Colonic mucosa (tissue), 4 donors: ENCODE results near the gene GRM5. TPM values are rescaled to one million over a fixed set of nuclear protein-coding genes. Genes with fewer than 3 reads are reported as not detected.

Experiments used
- DNase-seq: peaks from one replicate; pipeline ENCODE4 v3.0.0-alpha.2; 2020
- H3K27ac ChIP-seq: fragments of 200-600 bp; one replicate; pipeline ENCODE4 v1.8.0; 2021
- H3K27me3 ChIP-seq: fragments of 200-600 bp; one replicate; pipeline ENCODE4 v1.8.0; 2021
- H3K36me3 ChIP-seq: fragments of 200-600 bp; one replicate; pipeline ENCODE4 v1.8.0; 2021
- H3K4me1 ChIP-seq: fragments of 200-600 bp; one replicate; pipeline ENCODE4 v1.8.0; 2021; ENCODE audit warnings: mild to moderate bottlenecking
- H3K4me3 ChIP-seq: fragments of 200-600 bp; one replicate; pipeline ENCODE4 v1.8.0; 2021
- H3K9ac ChIP-seq, 2 donors: one replicate each; pipeline ENCODE4 v1.7.0; 2013; ENCODE audit warnings: control low read depth in 2 of 2, low read depth in 2 of 2, low read length in 2 of 2
- H3K9me3 ChIP-seq: fragments of 200-600 bp; one replicate; pipeline ENCODE4 v1.8.0; 2021
- CTCF ChIP-seq: fragments of 200-600 bp; IDR thresholded peaks from one replicate; pipeline ENCODE4 v1.8.0; 2022; ENCODE audit warnings: antibody characterized with exemption, mild to moderate bottlenecking
- intact Hi-C: fragments of 100-400 bp; cut with DNase I; formaldehyde crosslinking; loops from one replicate; pipeline ENCODE4 v1.14.1; 2022
- total RNA-seq, 2 donors: library from RNA; stranded (reverse); fragmentation: NEBNext Ultra II Directional in 1 of 2; extraction: Animal tissue kit (Norgen Biotek cat#: 25700) in 1 of 2; gene quantifications; one replicate each; pipeline ENCODE4 v1.2.1, GENCODE V29; 2021
- donor health status: healthy.
- donor health status: DM: no; HTN: no; CAD: no.
- donor health status: DM: no; HTN: no; CAD: no.

Gene GRM5
- total RNA-seq, 2 donors from 2014 or later = not detected

DNA sequence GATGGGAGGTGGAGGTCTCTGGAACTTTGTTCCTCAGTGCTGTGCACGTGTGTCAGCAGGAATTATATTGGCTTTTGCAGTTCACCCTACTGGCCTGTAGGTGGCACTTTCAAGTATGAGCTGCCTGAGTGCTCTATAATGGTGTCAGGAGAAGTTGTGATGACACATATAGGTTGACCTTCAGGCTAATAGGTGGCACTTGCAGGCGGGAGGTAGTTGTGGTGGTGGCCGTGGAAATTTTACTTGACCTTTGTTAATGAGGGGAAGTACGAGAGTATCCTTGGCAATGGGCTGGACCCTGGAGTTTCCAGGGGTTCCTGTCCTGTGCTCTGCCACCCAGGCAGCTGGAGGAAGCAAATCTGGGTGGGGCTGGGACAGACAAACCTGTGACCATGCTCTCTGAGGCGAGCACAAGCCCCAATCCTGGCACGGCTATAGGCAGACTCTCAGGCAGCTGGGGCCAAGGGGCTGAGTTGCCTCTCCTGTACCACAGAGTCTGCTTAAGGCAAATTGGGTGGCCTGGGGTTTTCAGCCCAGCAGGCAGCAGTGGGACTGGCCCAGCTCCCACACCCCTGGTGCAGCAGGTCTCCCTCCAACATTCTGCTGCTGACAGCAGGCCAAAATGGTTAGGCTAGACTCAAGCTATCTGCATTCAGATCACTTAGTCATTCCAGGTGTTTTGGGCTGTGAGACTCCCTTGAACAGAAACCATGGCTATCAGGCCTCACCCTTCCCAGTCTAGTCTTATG, 580.7 kb downstream of the GRM5 start:
- peak; percentile 39 for DNase-seq
- Histone ChIP-seq H3K9me3 (no peaks in the 10 kb centered on the region), H3K27me3 (no peaks in the 10 kb centered on the region), H3K4me1 (no peaks in the 10 kb centered on the region), H3K27ac (no peak overlapping the region), H3K36me3 (no peaks in the 10 kb centered on the region), H3K9ac (no peak overlapping the region), H3K4me3 (no peak overlapping the region)
- intact Hi-C loops = no loop called here
- TF ChIP-seq CTCF = peak; percentile 81

DNA sequence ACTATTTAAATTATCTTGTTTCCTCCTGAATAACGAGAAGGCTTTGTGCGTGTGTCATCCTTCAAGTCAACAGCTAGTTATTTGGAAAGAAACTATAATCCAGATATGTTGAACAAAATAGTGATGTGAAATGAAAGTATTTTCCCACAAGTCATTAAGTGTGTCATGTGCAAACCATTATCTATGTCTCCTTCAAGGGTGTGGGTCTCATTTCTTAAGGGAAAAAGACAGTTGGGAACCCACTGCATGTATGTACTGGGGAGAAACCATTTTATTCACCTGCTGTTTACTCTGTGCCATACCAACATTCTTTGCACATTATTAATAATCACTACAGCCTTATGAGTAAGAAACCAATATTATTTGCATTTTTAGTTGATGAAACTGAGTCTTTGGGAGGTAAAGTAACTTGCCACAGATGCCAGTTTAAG, 582.9 kb downstream of the GRM5 start:
- intact Hi-C loops = no loop called here
- no peak overlapping the region for H3K9ac ChIP-seq

DNA sequence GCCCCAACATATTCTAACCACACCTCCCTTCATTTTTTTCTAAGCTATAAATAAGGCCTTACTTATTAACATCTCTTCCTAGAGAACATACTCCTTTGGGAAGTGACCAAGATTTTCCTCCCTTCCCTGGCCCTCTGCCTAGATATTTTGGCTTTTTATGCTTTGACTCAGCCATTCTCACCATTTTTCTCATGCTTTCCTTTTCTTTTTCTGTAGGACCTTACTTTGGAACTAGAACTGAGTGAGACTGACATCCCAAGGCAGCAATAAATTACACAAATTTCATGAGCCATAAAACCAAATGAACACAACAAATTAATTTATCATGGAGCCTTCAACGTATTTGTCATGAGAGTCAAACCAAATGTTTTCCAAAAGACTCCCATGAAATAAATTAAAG, 585.6 kb downstream of the GRM5 start:
- H3K9ac ChIP-seq = no peak overlapping the region
- no peaks in the 10 kb centered on the region for H3K36me3 ChIP-seq
- no peak for TF ChIP-seq CTCF
- no peak overlapping the region for H3K4me3 ChIP-seq
- no peaks in the 10 kb centered on the region for H3K9me3 ChIP-seq
- no peak for DNase-seq
- H3K27me3 ChIP-seq = no peaks in the 10 kb centered on the region
- intact Hi-C loops = no loop called here
- no peaks in the 10 kb centered on the region for H3K4me1 ChIP-seq
- no peak overlapping the region for H3K27ac ChIP-seq

More for the DNA sequence above, 582.9 kb downstream of the GRM5 start:
- no peaks in the 10 kb centered on the region for H3K36me3 ChIP-seq
- no peak for DNase-seq
- no peaks in the 10 kb centered on the region for H3K4me1 ChIP-seq
- no peak for TF ChIP-seq CTCF
- no peak overlapping the region for H3K27ac ChIP-seq
- no peaks in the 10 kb centered on the region for H3K27me3 ChIP-seq
- H3K4me3 ChIP-seq = no peak overlapping the region
- no peaks in the 10 kb centered on the region for H3K9me3 ChIP-seq

- Histone ChIP-seq H3K4me3 (no peak overlapping the region), H3K9me3 (no peaks in the 10 kb centered on the region), H3K4me1 (no peaks in the 10 kb centered on the region), H3K27me3 (no peaks in the 10 kb centered on the region), H3K36me3 (no peaks in the 10 kb centered on the region), H3K27ac (no peak overlapping the region), H3K9ac (no peak overlapping the region)
- no peak for DNase-seq
- no peak for TF ChIP-seq CTCF
- intact Hi-C loops = no loop called here
Measured at GRCh38 chr11:88478136-88478815, 587.5 kb downstream of the GRM5 start.

DNA sequence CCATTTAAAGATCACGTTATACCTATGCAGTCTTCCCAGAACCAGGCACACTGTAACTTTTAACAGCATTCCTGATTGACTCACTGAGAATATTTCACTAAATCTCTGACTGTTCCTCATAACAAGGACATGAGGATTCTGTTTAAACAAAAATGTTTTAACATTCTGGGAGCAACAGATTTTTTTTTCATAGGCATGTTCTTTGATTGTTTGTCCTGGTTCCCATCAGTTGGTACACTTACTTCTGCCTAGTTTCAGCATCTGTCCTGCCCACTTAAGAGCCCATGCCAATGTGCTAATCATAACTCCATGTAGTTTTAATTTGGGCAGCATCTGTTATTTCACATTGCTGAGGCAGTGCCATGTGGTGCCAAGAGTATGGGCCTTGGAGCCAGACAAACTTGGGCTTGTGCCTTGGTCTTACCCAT, 589.8 kb downstream of the GRM5 start:
- intact Hi-C loops = no loop called here
- Histone ChIP-seq H3K4me1 (no peaks in the 10 kb centered on the region), H3K9ac (no peak overlapping the region), H3K27me3 (no peaks in the 10 kb centered on the region), H3K36me3 (no peaks in the 10 kb centered on the region), H3K9me3 (no peaks in the 10 kb centered on the region), H3K4me3 (no peak overlapping the region), H3K27ac (no peak overlapping the region)
- no peak for TF ChIP-seq CTCF
- no peak for DNase-seq
